Pulmonary artery endothelial cell (primary cell): ENCODE data around the gene AMHR2. TPM values are rescaled to one million over a fixed set of nuclear protein-coding genes. Genes with fewer than 3 reads are reported as not detected.
"Not testable (repeated sequence)": the region's sequence is repeated elsewhere in the genome, so short reads cannot be mapped to it uniquely, and the experiment has no call there.

Experiments
- DNase-seq: peaks from one replicate; pipeline ENCODE4 v3.0.0-alpha.2; 2011; ENCODE audit warnings: low read depth, low spot score
- total RNA-seq: library from RNA; depleted of rRNA; stranded (reverse); fragments of >200 nt; gene quantifications from 2 replicates; pipeline ENCODE4 v1.2.3, GENCODE V29; 2014

Gene AMHR2
- not detected in 2 replicates for total RNA-seq

GRCh38 chr12:53423597-53423996 is at the start of gene AMHR2:
Gene AMHR2 (plus strand): TSS chr12:53423855. CDS start chr12:53423935, 80 bp downstream.
- DNase-seq: no peak

GRCh38 chr12:53374277-53374676 is 49.4 kb upstream of the AMHR2 start:
- not testable (repeated sequence) for DNase-seq

GRCh38 chr12:53376747-53377146 is 46.9 kb upstream of the AMHR2 start:
- DNase-seq: no peak

GRCh38 chr12:53378222-53378621 is 45.4 kb upstream of the AMHR2 start:
- no peak for DNase-seq

GRCh38 chr12:53378724-53379388 is 44.8 kb upstream of the AMHR2 start:
- no peak for DNase-seq

GRCh38 chr12:53379389-53380103 is 44.1 kb upstream of the AMHR2 start:
- DNase-seq: peak; percentile 100

- DNase-seq: peak; percentile 78
Observed at GRCh38 chr12:53380104-53380793, 43.4 kb upstream of the AMHR2 start, which contains the start of gene SP1. Gene SP1 (plus strand): TSS chr12:53380176. CDS start chr12:53380292, 116 bp downstream.

- DNase-seq: no peak
Observed at GRCh38 chr12:53380794-53381730, 42.6 kb upstream of the AMHR2 start.

GRCh38 chr12:53381731-53382630 is 41.7 kb upstream of the AMHR2 start:
- DNase-seq: no peak

GRCh38 chr12:53383258-53383657 is 40.4 kb upstream of the AMHR2 start:
- no peak for DNase-seq

- not testable (repeated sequence) for DNase-seq
Observed at GRCh38 chr12:53386381-53386780, 37.3 kb upstream of the AMHR2 start.

- DNase-seq: no peak
Observed at GRCh38 chr12:53388932-53389331, 34.7 kb upstream of the AMHR2 start.

- no peak for DNase-seq
Observed at GRCh38 chr12:53389702-53390101, 34.0 kb upstream of the AMHR2 start.

GRCh38 chr12:53391724-53392123 is 31.9 kb upstream of the AMHR2 start:
- DNase-seq: no peak

- no peak for DNase-seq
Observed at GRCh38 chr12:53399896-53400295, 23.8 kb upstream of the AMHR2 start.

- DNase-seq: not testable (repeated sequence)
Observed at GRCh38 chr12:53402351-53402750, 21.3 kb upstream of the AMHR2 start.

- DNase-seq: no peak
Observed at GRCh38 chr12:53402871-53403270, 20.8 kb upstream of the AMHR2 start.

GRCh38 chr12:53410951-53411350 is 12.7 kb upstream of the AMHR2 start:
- no peak for DNase-seq

GRCh38 chr12:53413485-53414204 is 10.0 kb upstream of the AMHR2 start:
- DNase-seq: no peak
